Hepatic stellate cell (primary cell): ENCODE results near the gene CSF3.
A peak's percentile ranks its signal among the peaks of the same experiment; 100 is the strongest.

ENCODE experiments used
- DNase-seq: peaks from one replicate; pipeline ENCODE4 v3.0.0; 2011; ENCODE audit warnings: low spot score

The CSF3 gene

DNA sequence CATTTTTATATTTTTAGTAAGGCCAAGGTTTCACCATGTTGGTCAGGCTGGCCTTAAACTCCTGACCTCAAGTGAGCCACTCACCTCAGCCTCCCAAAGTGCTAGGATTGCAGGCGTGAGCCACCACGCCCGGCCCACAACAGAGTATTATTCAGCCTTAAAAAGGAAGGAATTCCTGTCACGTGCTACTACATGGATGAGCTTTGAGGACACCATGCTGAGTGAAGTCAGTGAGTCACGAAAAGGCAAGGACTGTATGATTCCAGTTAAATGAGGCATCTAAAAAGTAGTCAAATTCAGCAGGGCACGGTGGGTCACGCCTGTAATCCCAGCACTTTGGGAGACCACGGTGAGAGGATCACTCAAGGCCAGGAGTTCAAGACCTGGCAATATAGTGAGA is 9.7 kb downstream of the CSF3 start:
- DNase-seq = no peak

DNA sequence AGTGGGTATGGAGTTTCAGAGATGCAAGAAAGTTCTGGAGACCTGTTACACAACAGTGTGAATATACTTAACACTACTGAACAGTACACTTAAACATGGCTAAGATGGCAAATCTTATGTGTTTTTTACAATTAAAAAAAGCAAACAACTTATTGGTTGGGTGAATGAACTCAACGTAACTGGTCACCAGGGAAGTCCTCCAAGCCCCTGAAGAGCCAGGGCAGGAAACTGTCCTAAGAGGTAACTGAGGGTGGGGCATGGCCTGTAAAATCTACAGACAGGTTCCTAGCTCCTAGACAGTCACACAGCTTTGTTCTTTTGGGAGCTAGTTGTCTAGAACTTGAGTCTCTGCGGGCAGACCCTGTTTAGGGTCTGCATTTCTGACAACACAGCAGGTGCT is 10.3 kb downstream of the CSF3 start:
- DNase-seq = no peak

DNA sequence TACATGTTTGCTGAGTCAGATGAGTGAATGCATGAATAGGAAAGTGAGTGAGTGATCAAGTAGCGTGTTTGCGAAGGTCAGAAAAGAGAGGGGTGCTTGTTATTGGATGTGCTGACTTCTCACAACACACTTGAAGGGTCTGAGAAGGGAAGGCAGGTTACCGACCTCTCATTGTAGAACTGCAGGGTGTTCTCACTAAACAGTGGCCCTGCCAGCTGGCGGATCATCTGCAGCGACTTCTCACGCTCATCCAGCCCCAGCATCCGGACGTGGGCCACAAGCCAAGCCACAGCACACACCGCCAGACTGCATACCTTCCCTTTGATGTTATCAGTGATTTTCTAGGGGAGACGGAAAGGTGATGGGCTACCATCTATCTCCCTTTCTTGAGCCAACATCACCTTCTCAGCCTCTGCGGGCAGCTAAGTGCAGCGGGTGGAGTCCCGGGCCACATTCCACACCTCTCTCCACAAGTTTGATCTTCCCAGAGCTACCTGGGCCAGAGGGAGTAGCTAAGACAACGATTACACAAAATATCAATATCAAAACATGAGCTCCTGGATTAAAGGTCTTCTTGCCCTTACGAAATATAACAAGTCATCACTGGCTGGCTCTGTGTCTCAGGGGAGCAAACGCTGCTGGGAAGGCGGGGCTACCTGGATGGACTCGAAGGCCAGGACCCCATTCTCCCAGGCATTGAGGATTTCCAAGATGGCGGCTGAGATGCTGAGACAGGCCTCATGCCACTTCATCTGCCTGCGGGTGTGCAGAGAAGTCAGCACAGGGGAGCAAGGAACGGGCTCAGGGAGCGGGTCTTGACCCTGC is 11.0 kb downstream of the CSF3 start:
- DNase-seq = peak; percentile 1

DNA sequence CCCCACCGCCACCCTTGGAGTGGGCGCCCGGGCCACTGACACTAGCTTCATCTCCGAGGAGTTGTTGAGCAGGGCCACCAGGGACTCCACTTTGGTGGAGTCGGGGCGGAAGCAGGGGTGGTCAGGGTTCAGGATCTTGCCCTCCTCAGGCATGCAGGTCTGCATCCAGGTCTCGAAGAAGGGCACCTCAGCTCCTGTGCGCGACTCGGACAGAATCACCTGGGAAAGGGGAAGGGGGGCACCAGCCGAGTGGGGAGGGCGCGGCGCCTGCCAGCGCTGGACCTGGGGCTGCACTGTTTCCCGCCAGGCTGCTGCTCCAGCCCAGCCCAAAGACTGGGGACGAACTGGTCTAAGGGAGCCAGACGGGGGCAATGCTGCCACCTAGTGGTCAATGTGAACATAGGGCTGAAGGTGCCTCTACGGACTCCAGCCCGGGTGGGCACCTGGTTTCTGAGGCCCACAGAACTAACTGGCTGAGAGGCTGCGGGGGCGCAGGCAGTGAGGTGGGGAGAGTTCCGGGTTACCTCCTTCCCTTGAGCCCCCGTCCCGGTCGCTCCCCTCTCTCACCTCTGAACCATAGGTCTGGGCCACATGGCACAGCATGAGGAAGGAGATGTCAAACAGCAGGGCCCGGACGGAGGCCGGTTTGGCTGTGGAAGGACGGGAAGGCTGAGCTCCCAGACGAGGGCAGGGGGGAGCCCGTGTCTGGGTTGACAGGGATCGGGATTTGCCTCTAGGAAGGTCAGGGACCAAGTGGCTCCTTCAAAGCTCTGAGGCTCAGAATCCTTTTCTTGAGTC is 11.8 kb downstream of the CSF3 start:
- DNase-seq = peak; percentile 92

DNA sequence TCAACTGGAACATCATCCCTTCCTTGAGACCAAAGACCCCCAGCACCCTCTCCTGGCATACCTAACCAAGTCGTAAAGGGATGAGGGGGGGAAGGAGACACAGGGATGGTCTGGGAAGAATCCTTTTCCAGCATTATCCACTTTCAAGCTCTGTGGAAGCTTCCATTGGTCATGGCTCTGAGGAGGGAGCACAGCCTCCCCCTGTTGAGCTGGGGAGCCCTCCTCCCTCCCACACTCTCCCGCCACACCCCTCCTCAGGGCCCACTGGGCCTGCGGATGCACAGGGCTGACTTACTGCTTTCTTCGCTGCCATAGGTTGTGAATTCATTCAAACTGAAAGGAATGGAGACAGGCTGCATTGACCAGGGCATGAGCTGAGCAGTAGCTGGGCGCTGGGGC is 12.4 kb downstream of the CSF3 start:
- DNase-seq = peak; percentile 11

DNA sequence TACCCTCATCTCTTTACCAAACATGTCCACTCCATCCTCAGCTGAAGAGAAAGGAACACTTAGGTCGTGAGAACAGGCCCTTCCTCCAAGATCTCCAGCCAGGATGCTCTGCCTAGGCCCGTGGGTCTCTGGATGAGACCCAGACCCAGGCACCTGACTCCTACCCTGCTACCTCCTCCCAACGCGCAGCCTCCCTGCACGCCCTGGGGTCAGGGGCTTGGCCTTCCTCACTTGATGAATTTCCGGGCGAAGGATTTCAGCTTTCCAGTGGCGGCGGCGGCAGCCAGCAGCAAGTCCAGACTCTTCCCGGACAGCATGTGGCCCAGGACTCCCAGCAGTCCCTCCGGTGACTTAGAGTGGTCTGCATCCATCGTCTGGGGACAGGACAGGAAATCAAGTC is 13.4 kb downstream of the CSF3 start:
- no peak for DNase-seq

DNA sequence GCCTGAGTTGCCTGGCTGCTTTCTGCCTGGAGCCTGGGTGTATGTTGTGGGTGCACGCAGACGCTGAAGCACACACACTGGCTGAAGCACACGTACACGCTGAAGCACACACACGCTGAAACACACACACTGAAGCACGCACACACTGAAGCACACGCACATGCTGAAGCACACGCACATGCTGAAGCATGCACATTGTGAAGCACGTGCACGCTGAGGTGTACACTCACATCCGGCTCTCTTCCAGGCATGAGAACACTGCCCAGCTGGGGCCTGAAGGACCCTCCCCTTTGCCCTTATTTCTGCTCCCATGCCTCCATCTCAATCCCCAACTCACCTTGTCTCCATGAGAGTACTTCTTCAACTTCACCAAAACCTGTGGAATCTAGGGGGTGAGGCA is 16.5 kb downstream of the CSF3 start:
- peak; percentile 1 for DNase-seq

DNA sequence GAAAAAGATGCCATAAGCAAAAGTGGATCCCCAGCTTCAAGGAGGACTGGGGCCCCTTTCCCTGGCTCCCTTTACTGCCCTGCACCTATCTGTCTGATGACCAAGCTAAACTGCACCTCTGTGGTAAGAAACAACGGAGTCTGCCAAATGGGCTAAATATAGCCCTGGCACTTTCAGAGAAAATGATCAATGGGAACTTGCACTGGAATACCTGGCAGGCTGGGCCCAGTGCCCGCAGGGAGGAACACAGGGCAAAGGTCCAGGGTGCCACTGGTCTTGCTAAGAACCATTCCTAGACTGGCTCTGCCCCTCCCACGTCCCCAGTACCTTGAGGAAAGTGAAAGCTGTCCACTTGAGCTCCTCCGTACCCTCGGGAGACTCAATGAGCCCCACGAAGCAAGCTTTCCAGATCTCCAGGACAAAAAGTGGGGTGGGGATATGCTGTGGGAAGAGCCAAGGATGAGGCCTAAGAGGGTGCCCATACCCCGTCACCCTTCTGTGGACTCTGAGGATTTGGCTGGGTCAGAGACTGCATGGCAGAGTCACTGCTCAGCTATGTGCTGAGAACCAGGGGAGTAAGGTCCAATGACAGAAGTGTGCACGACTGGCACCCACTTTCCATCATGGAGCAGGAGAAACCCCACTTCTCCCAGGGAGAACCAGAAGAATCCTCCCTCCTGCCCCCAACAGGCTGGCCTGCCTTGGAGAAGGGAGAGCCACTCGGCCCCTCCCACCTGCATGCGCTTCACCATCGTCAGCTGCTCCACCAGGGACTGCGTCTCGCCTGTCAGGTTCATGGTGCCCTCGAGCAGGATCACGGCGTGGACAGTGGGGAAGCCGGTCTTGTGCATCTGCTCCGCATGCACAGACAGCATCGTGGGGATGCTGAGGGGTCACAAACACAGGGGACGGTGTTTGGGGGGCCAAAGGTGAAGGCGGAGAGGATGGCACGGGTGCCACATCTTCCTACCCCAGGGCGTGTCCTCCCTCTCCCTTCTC is 17.4 kb downstream of the CSF3 start:
- DNase-seq = peak; percentile 2

DNA sequence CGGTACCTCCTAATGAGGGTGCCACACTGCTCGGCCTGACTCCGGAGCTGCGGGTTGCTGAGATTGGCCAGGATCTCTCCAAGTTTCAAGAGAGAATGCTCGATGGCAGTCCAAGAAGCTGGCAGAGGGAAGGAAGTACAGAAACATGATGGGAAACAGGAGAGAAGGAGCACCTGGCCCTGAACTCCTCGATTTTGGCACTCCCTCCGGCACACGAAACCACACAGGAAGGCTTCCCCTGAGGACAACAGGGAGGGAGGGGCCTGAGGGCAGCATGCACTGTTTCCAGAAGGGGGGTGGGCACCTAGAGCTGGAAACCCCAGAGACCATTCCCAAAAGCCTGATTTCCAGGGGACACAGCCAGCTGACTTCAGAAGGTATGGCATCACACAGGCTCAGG is 18.1 kb downstream of the CSF3 start:
- DNase-seq = no peak

DNA sequence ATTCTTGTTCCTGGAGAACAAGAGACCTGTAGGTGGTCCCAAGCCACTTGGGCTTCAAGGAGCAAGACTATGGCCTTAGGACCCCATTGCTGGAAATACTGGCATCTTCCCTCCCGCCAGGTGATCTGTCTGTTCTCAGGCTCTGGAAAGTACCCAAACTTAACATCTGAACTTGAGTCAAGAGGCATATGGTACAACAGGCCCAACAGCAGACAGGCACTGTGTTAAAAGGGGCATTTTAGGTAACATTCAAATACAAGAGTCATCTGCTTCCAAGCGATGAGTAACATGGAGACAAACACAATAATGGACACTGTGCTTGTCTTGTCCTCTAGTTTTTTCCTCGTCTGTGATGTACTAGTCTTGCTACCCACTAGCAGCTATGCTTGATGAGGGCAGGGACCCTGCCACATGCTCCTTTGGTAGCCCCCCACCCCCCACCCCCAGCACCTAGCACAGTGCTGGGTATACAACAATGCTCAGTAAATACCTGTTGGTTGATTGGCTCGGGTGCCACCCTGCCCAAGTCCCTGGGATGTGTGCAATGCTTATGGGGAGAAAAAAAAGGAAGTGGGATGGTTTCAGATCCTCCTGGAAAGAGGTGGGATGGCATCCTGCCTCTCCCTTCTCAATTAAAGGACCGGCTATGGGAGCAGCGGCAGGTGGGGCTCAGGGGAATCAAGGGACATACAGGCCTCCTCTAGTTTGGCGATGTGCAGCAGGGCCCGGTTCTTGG is 19.4 kb downstream of the CSF3 start:
- peak; percentile 2 for DNase-seq

DNA sequence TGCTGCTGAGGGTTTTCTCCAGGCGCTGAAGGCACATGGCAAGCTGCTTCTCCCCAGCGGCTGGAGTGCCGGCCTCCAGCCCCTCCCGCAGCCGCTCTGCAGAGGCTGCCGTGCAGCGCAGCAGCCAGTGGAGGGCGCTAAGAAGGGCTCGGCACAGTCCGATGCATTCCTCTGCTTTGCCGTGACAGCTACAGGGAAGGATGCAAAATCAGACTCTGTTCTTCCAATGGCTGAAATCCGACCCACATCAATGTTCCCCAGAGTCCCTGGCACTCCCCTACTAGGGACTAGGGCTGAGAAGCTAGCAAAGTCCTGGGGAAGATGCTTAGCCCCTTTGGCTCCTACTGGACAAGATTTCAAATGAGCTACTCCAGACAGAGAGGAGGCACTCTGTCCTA is 19.9 kb downstream of the CSF3 start:
- DNase-seq = no peak

DNA sequence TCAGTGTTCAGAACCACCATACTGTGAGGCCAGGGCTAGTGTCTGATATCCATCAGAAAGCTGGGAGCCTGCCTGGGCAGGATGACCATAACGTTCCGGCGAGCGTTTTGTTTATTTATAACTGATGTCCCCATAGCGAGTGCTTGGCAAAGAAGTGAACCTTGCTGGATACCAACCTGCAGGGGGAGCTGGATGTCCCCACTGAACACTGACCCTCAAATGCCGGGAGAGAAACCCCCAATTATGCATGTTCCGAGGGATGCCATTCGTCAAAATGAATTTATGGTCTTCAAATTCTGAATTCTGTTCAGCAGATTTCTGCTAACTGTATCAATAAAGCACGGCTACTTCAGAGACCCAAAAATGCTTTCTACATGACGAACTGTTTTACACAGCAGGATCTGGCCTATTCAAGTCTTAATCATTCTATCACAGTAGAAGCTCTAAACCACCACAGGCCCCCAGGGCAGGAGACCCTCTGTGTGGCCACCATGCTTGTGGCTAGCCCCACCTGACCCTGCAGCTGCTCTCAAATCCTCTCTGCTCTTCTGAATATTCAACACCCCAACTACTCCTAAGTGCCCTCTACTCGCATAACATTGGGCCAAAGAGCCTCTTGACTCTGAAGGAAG is 23.8 kb downstream of the CSF3 start:
- DNase-seq = peak; percentile 88

DNA sequence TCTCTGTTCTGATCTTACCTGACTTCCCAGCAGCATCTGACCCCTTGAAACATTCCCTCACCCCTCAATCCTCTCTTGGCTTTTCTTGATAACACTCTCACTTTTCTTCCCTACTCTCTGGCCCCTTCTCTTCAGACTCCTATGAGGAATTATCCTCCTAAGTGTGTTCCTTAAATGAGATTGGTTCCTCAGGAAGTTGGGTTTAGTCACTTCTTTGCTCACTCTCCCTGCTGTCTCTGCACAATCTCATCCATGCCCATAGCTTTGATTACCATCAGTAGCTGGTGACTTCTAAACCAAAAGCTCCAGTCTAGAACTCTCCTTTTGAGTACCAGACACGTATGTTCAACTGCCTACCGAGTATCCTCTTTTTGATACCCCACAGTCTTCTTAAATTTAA is 26.0 kb downstream of the CSF3 start:
- DNase-seq = no peak

DNA sequence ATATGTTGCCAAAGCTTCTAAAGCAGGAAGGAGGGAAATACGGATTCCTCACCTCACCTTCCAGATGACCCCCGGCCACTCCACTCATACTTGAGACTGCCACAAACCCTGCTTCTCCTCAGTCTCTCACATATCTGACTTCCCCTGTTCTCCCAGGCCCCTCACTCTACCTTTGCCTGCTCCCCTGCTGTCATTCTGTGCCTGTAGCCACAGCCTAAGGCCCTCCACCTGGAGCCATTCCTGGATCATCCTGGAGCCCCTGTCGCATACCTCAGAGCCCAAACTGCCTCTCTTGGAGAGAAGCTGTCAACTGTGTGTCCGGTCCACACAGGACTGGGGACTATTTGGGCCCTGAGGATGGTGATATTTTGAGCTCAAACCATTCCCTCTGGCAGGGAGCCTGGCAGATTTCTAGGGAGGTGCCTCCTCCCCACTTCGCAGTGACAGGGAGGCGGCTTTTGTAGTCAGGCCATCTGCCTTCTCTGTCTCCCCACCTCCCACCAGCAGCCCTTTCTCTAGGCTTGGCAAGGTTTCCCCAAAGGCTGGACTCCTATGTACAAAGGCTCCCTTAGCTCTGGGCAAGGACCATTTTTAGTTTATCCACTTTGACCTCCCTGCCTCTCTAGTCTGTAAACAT is 41.3 kb downstream of the CSF3 start:
- DNase-seq = no peak

DNA sequence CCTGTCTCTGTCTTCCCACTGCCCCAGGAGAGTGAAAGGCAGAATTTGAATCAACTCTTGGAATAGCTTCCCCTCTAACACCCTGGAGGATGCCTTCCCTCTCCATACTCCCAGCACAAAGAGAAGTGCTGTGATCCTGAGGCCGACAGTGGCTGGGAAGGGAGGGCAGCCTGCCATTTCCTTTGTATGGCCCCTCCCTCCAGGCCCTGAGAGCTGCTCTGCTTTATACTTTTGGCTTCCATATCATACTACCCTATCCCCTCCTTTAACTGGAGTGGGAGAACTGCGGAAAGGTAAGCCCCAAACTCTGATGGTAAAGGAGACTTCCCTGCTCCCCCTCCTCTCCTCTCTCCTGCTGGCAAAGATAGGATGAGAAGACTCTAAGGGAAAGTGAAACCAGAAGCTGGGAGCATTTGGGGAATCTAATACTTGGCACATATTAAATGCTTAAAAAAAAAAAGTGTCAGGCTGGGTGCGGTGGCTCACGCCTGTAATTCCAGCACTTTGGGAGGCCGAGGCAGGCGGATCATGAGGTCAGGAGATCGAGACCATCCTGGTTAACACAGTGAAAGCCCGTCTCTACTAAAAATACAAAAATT is 43.0 kb downstream of the CSF3 start:
- no peak for DNase-seq

DNA sequence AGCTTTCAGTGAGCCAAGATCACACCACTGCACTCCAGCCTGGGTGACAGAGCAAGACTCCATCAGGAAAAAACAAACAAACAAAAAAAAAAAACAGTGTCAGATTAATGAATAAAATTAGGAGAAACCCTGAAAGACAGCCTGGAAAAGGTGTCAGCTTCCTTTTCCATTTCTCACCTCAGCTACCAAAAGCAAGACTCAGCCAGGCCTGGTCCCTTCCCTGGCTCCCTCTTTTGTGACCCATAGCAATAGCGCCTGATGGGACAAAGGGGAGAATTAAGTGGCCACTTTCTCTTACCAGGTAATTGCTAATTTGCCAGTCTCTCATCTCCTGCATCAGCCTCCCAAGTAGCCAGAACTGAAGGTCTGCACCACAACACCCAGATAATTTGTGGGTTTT is 43.6 kb downstream of the CSF3 start:
- DNase-seq = no peak

DNA sequence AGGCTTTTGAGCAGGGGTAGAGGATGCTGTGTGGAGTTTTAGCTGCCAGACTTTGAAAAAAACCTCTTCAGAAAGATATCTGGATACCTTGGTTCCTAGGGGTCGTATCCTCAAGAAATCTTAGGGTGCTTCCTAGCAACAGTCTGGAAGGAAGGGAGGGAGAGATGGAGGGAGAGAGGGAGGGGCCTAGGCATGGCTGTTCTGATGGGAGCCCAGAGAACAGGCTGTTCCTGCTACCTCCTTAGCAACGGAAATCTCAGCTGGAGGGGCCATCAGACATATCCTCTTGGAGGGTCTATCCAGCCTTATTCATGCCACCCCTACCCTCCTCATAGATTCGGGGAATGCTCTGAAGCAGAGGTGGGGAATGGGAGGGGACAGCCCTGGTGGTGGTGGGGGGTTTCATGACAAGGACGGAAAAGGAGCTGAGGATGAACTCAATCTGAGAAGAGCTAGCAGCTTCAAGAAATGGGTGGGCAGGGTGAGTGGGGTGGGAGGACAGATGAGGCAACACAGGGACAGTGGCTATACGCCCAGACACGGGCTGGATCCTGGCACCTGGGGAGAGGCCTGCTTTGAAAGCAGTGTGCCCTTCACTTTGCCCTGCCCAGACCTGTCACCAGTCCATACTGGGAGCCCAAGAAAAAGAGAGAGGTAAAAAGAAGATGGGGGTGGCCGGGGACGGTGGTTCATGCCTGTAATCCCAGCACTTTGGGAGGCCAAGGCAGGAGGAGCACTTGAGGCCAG is 44.7 kb downstream of the CSF3 start:
- DNase-seq = no peak

DNA sequence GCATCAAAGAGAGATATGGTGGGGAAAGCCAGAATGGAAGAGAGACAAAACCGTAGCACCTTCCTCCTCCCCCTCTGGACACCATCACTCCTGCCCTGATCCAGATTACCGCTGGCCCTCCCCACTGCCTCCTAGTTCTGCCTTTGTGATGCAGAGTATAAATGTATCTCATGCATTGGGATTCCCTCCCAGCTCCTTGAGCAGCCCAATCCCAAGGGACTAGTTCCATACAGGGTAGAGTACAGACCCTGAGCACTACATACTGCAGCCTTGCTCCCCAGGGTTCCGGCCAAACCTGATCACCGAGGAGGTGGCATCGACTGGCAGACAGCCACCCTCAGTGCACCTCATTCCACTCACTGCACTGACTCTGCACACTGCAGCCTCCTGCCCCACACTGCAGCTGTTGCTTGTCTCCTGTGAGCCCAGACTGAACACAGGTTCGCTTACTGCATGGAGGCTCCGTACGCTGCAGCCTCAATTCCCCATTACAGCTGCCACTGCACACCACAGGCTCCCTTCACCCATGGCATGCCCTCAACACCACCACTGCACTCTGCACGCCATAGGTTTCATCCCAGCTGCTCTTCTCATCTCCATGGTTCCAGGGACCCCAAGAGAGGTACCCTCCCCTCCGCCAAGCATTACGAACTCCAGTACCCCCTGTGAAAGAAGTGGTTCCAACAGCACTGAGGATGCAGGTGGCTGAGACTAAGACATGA is 45.8 kb downstream of the CSF3 start:
- DNase-seq = no peak

DNA sequence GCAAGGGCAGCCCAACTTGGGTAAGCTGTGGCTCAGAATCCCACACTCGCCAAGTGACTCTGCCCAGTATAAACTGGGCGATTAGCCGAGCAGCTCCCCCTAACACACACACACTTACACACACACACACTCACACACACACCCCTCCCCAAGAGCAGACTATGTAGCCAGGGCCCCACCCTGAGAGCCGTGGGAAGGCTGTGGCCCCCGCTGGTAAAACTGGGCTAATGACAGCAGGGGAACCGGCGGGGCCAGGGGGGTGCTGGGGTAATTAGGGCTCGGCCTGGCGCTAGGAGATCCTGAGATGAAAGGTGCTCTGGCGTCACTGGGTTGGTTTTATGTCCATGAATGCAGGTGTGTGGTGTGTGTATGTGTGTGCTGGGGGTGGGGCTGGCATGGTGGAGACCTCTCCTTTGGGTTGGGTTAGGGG is 46.4 kb downstream of the CSF3 start:
- DNase-seq = no peak
